ENCODE measurements around the gene DAPK3.
"Not testable (repeated sequence)": the region's sequence is repeated elsewhere in the genome, so short reads cannot be mapped to it uniquely, and the experiment has no call there.

DAPK3 gene

DNA sequence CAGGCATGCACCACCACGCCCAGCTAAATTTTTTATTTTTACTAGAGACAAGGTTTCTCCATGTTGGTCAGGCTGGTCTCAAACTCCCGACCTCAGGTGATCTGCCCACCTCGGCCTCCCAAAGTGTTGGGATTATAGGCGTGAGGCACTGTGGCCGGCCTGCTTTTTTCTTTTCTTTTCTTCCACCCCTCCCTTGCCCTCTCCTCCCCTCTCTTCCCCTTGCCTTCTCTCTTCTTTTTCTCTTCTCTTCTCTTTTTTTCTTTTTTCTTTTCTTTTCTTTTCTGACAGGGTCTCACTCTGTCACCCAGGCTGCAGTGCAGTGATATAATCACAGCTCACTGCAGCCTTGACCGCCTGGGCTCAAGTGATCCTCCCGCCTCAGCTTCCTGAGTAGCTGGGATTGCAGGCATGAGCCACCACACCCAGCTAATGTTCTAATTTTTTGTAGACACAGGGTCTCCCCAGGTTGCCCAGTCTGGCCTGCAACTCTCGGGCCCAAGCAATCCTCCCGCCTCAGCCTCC, 18.1 kb downstream of the DAPK3 start:
- DNase-seq, result not testable (repeated sequence)

DNA sequence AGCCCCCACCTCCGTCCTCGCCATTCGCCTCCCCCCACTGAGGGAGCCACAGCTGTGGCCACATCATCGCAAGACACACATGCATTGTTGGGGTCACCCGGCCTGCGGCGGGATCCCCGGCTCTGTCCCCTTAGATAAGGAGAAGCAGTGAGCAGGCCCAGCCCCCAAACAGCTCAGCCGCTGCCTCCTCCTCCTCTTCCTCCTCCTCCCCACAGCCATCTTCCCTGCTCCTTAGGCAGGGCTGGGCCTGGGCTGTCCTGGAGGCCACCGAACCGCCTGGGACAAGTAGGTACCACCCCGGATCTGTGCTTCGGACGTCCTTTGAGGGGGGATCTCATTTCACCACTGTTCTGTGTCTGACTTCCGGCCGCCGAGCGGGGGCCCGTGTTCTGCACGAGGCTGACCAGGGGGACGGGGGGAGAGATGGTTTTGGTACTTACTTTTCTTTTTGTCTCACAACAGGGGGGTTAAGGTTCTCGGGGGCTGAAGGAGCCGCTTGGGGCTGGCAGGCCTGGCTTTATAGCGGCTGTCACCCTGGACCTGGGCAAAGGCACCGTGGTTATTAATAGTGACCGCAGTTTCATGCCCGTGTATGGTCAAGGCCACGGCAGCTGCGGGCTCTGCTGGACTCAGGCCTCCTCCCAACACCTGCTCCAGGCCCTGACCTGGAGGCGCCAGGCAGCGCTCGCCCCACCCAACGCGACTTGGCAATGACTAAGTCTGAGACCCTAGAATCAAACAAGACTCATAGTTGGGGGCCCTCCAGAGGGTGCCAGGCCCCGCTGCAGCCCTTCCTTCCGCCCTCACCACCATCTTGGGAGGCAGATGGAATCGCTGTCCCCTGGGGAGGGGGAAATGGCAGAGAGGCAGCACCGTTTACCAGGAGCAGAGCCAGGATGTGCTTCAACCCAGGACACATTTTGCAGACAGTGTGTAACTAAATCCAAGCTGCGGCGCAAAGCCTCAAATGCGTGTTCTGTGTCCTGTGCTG, 19.7 kb downstream of the DAPK3 start:
- DNase-seq, result no peak

DNA sequence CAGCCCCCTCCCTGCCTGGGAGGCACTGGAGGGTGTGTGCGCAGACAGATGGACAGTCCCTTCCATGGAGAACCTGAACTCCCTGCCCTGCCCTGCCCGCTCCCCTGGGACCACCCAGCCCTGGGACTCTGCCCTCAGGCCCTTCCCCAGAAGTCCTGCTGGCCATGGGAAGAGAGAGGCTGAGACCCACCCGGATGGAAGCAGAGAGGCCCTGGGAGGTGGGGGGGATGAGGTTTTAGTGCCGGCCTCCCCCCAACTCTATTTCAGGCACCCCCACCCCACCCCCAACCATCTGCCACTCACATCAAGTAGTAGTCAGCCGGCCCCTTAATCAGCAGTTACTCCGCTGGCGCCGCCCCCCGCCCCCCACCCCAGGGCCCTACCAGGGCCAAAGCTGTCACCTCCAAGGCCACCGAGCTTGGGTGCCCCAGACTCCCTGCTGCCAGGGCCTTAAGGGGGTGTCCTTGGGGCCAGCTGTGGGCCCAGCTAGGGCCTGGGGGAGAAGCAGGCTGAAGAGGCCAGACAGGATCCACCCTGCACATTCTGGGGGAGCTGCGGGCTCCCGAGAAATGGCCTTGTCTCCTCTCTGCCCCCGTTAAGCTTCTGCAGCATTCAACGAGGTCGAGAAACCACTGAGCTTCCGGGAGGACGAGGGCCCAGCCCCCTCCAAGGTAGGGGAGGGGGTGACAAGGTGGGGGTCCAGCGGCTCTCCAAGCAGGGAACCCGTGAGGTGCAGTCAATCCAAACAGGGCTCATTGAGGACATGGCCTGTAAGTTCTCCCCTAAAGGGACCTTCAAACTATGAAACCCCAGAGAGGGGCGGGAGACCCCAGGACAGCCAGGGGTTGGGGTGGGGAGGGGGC, 20.7 kb downstream of the DAPK3 start:
- DNase-seq, result no peak

DNA sequence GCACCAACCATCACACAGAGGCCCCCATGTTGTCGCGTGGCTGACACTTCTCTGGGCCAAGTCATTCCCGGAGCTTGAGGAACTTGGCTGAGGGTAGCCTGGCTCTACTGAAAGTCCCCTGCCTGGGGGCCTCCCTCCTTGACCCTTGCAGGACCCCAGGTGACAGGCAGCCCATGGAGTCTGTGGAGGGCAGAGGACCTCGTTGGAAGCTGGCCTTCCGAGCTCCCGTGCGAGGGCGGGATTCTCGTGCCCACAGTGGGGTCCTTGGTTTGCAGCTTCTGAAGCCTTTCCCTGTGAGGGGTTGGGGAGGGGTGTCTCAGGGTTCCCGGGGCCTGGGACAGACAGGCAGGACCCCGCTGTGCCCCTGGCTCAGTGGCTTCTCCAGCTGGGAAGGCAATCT, 21.6 kb downstream of the DAPK3 start:
- DNase-seq, result no peak

DNA sequence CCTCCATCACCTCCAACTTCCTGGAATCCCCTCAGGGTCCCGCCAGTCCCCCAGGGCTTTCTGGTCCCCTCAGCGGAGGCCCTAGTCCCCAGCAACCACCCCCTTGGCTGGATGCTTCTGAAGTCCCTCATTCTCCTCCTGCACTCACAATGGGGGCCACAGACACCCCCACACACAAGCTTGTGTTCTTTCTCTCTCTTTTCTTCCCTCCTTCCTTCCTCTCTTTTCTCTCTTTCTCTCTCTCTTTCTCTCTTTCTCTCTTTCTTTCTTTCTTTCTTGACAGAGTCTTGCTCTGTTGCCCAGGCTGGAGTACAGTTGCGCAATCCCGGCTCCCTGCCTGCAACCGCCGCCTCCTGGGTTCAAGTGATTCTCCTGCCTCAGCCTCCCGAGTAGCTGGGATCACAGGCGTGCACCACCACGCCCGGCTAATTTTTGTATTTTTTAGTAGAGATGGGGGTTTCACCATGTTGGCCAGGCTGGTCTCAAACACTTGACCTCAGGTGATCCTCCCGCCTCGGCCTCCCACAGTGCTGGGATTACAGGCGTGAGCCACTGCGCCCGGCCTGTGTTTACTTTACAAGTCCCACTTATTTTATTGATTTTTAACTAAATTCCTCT, 23.5 kb downstream of the DAPK3 start:
- not testable (repeated sequence) for DNase-seq

DNA sequence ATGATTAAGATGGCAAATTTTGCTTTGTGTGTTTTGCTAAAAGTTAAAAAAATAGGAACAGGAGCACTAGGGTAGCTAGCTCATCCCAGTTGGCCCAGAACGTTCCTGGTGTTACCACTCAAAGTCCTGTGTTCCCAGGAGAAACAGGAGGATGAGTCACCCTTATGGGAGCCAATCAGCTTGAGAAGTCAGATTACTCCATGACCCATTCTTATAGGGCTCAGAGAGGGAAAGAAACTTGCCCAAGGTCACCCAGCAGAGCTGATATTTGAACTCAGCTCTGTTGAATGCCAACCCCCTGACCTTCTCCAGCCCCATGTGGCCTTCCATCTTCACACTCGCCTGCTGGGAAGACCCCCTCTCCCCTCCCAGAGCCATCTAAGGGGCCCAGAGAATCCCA, 25.1 kb downstream of the DAPK3 start:
- no peak for DNase-seq

DNA sequence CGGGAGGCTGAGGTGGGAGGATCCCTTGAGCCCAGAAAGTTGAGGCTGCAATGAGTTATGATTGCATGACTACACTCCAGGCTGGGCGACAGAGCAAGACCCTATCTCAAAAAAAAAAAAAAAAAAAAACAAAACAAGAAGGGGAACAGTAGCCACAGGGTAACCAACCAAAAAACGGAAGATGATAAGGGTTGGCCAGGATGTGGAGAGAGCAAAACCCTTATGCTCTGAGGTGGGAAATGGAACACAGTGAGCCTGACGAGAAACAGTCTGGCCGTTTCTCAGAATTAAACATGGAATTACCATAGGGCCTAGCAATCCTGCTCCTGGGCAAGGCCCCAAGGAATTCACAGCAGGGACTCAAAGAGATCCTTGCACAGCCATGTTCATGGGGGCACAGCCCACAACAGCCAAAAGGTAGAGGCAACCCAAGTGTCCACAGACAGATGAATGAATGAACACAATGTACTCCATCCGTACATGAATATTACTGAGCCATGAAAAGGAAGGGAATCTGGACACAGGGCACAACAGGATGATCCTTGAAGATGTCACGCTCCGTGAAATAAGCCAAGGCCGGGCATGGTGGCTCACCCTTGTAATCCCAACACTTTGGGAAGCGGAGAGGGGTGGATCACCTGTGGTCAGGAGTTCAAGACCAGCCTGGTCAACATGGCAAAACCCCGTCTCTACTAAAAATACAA, 26.7 kb downstream of the DAPK3 start:
- DNase-seq, result no peak

DNA sequence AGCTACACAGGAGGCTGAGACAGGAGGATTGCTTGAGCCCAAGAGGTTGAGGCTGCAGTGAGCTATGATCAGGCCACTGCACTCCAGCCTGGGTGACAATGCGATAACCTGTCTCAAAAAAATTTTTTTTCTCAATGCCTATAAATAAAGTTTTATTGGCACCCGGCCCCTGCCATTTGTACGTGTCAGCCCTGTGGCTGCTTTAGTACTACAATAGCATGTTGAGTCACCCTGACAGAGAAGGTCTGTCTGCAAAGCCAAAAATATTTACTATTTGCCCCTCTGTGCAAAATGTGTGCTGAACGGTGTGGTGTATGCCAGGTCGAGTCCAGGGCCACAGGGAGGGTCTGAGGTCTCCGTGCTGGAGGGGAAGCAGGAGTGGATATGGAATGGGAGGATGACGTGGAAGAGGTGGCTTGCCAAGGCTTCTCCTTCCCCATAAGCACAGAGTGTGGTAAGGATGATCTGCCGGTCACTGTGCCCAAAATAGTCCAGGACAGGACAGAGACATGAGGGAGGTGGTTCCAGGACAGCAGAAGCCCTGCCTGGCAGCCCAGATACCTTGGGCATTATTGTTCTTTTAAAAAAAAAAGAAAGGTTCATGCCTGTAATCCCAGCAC, 28.0 kb downstream of the DAPK3 start:
- DNase-seq, result no peak

DNA sequence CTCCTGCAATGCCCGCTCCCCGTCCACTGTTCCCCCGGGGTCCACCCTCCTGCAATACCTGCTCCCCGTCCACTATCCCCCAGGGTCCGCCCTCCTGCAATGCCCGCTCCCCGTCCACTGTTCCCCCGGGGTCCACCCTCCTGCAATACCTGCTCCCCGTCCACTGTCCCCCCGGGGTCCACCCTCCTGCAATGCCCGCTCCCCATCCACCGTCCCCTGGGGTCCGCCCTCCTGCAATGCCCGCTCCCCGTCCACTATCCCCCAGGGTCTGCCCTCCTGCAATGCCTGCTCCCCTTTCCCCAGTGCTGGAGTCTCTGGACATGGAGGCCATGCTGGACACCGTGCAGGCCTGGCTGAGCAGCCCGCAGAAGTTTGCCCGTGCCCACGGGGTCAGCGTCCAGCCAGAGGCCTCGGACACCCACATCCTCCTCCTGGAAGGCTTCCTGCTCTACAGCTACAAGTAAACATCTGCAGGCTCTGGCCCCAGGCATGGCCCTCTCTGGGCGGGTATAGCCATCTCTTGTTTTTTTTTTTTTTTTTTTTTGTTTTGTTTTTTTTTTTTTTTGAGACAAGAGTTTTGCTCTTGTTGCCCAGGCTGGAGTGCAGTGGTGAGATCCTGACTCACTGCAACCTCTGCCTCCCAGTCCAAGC, 32.5 kb downstream of the DAPK3 start:
- DNase-seq, result not testable (repeated sequence)

DNA sequence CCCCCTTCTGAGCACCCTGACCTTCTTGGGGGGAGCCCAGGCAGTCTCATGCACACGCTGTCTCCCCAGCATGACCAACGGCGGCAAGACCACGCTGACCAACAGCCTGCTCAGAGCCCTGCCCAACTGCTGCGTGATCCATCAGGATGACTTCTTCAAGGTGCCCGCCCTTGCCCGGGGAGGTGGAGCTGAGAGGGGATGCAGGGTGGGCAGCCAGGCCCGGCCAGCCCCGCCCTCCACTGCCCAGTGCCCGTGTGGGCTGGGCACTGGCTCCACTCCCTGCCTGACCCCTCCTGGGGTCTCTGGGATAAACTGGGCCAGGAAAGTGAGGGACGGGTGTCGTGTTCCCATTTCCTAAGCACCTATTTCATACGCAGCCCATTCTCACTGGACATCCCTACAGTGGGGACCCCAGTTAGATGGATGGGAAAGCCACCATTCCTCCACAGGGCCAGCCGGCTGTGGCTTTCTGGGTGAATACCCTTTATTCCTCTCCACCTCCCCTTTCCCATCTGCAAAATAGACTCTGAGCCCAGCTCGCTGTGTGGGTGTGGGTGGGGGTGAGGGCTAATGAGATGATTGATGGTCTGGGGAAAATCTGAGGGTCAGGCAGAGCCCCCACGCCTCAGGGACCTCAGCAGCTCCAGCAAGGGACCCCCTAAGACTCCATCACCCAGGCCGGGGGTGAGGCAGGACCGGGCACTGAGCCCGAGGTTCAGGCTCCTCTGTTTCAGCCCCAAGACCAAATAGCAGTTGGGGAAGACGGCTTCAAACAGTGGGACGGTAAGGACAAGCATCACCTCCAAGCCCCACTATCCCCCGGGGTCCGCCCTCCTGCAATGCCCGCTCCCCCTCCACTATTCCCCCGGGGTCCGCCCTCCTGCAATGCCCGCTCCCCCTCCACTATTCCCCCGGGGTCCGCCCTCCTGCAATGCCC, 34.1 kb downstream of the DAPK3 start:
- DNase-seq, result no peak

DNA sequence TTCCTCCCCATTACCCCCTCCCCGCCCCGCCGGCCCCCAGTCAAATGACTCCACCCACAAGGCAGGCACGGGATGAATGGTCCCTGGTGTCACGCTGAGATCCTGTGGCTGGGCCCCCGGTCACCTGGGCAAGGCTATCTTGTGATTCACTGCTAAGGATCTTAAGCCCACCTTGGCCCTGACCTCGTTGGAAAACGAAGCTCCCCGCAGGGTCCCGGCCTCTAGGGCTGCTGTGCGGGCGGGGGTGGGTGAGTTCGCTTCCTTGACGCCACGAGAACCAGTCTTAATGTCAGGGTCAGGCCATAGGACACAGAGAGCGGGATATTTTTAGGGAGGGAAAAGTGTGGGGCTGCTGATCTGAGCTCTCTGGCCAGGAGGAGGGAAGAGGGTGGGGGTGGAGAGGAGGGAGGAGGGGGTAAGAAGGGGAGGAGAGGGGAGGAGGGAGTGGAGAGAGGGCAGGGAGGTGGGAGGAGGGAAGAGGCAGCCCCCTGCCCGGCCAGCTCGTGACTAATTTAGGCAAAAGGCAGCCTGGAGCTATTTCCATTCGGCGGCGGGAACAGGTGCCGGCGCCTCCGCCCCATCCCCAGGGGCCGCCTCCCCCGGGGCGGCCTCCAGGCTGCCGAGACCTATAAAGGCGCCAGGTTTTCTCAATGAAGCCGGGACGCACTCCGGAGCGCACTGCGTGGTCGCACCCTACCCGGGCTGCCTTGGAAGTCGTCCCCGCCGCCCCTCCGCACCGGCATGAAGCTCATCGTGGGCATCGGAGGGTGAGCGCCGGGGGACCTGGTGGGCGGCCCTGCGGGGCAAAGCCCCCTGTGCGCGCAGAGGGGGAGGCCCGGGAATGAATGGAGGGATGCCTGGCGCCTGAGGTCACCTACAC, 37.7 kb downstream of the DAPK3 start, which contains the start of gene NMRK2:
Gene NMRK2, plus strand, starts transcription at position 139 of the 880 bp plus-strand sequence. Its CDS starts 603 bp downstream, at position 742.
- DNase-seq, result no peak

DNA sequence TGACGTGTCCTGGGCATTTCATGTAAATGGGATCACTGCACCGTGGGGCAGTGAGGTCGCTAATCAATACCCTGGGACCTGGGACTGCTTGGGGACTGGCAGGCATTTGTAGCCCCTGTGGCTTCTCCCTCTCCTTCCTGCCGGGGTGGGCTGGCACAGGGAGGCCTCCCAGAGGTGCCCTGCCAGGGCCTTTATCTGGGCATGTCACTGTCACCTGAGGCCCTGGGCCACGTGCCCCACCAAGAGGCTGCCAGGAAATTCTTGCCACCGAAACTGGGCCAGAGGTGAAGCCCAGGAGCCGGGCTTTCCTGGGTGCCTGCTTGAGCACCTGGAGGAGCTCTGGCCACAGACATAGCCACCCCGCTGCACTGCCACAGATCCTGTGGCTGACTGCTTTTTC, 39.9 kb downstream of the DAPK3 start:
- DNase-seq, result no peak

DNA sequence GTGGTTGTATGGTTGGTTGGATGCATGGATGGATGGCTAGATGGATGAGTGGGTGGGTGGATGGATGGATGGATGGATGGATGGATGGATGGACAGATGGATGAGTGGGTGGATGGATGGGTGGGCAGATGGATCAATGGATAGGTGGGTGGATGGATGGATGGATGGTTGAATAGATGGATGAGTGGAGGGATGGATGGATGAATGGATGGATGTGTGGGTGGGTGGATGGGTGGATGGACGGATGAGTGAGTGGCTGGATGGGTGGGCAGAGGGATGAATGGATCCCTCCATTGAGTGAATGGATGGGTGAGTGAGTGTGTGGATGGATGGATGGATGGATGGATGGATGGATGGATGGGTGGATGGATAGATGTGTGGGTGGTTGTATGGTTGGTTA, 47.0 kb downstream of the DAPK3 start:
- no peak for DNase-seq

DNA sequence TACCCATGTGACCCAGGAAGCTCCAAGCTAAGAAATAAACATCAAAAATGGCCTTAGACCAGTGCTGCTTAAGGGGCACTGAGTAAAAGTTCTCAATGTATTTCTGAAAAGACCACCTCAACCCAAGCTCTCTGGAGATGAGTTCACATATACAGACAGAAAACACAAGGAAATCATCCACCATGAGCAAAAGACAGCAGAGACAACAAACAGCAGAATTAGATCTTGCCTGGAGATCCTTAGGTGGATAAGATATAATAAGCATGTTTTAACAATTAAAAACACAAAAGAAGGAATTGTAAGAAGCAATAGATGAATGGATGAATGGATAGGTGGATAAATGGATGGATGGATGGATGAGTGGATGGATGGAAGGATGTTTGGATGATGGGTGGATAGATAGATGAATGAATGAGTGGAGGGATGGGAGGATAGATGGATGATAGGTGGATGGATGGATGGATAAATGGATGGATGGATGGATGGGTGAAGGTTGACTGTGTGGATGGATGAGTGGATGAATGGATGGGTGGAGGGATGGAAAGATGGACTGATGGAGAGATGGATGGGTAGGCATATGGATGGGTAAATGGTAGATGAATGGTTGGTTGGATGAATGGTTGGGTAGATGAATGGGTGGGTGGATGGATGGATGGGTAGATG, 47.7 kb downstream of the DAPK3 start:
- DNase-seq, result no peak

DNA sequence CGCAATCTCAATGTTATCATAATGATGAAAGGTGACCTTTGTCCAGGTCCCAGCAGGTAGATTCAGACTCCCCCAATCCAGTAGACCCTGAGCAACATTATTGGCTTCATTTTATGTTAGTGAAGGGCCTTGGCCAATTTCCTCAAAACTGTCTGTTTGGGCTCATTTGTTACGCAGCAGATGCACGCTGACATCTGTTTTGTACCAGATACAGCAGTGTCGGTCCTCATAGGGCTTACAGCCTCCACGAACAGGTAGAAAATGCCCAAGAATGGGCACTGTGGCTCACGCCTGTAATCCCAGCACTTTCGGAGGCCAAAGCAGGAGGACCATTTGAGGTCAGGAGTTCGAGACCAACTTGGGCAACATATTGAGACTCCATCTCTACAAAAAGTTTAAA, 51.1 kb downstream of the DAPK3 start:
- DNase-seq, result no peak

DNA sequence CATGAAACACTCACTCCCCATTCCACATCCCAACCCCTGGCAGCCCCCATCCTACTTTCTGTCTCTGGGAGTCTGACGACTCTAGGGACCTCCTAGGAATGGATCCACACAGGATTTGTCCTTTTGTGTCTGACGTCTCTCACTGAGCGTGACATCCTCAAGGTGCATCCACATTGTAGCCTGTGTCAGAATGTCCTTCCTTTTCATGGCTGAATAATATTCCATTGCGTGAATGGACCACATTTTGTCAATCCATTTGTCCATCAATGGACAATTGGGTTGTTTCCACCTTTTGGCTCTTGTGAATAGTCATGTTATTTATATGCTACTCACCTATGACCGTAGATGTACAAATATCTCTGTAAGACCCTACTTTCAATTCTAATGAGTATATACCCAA, 54.9 kb downstream of the DAPK3 start:
- no peak for DNase-seq

DNA sequence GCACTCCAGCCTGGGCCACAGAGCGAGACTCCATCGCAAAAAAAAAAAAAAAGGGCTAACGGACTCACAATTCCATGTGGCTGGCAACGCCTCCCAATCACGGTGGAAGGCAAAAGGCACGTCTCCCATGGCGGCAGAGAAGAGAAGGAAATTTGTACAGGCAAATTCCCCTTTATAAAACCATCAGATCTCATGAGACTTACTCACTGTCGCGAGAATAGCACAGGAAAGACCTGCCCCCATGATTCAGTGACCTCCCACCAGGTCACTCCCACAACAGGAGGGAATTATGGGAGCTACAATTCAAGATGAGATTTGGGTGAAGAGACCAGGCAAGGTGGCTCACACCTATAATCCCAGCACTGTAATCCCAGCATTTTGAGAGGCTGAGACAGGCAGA, 56.7 kb downstream of the DAPK3 start:
- no peak for DNase-seq

DNA sequence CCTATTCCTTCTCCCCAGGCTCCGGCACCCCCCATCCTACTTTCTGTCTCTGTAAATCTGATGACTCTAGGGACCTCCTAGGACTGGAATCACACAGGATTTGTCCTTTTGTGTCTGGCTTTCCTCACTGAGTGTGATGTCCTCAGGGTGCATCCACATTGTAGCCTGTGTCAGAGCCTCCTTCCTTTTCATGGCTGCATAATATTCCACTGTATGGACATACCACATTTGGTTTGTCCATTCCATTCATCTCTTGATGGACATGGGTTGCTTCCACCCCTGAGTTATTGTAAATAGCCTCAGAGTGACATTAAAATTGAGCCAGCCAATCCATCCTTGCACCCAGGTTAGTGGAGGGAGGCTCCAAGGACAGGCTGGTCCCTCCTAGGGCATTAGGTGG, 60.8 kb downstream of the DAPK3 start:
- no peak for DNase-seq
